Measurements from ENCODE around the gene SLC16A11.
"Not testable (repeated sequence)": the region's sequence is repeated elsewhere in the genome, so short reads cannot be mapped to it uniquely, and the experiment has no call there.

The SLC16A11 gene

GRCh38 chr17:7005716-7006115, 38.2 kb downstream of the SLC16A11 start:
- no peak for DNase-seq (ENCODE audit: low read depth)

- DNase-seq (ENCODE audit: low read depth) = no peak
Measured at GRCh38 chr17:7004398-7005253, 39.3 kb downstream of the SLC16A11 start.

GRCh38 chr17:7003745-7004144, 40.1 kb downstream of the SLC16A11 start:
- DNase-seq (ENCODE audit: low read depth) = no peak

DNA sequence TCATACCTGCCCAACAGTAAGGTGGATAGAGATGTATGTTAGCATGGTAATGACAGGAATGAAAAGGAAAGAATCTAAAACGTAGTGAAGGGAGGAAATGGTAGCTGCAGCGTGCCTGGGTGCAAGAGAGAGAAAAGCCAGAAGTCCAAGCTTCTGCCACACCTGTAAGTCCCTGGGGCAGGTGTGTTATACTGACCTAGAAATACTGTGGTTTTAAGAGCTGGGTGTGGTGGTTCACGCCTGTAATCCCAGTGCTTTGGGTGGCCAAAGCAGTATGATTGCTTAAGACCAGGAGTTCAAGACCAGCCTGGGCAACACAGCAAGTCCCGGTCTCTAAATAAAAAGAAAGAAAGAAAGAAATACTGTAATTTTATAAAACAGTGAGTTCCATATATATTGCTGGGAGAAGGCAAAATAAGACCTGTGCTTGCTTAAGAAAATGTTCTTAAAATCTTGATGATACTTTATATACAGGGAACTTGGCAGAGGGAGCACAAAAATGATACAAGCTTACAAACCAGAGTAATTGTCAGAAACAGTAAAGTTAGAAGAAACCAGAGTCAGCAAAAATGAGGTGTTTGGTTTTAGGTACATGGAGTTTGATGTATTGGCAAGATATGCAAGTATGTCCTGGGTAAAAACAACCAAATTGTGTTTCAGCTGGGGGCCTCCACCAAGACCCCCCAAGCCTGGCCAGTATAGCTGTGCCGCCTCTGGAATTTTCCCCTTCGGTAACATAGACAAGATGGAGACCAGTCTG, 41.4 kb downstream of the SLC16A11 start:
- DNase-seq (ENCODE audit: low read depth) = no peak

DNA sequence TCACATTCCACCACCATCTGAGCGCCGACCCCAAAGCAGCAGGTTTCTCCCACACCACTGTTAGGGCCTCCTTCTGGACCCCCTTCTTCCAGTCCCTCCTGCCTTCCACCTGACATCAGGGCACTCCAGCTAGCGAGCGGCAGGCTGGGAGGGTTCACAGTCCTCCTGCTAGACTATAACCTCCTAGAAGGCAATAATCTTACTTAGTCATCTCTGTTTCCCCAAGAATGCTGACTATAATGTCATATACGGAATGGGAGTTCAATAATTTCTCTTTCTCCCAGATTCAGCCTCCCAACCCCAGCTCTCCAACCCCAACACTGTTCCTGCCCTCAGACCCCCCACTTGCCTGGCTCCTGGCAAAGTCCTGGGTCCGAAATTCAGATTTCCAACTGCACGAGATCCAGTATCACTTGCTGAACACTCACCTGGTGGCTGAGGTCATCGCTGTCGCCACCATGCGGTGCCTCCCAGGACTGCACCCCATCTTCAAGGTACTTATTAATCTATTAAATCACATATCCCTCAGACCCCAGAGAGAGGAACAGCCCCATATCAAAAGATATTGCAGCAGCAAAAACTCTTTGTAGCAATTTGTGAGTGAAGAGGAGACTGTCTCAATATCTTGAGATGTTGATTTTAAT, 42.5 kb downstream of the SLC16A11 start:
- no peak for DNase-seq (ENCODE audit: low read depth)

DNA sequence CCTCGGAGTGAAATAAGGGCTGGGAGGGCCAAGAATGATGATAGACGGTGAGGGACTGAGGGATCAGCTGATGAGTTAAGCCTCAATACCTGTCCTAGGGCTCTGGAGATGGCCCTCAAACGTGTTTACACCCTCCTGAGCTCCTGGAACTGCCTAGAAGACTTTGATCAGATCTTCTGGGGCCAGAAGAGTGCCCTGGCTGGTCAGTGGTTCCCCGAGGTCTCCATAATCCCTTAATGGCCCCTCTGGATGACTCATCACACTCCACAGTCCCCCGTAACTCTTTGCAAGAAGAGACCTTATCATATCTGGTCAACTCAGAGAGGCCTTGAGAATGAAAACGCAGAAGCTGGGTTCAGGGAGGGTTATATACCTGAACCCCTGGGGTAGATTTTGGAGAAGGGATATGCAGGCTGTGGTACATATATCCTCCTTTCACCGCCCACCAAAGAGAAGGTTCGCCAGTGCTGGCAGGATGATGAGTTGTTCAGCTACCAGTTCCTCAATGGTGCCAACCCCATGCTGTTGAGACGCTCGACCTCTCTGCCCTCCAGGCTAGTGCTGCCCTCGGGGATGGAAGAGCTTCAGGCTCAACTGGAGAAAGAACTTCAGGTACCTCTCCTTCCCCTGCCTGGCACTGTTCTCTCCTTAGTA, 44.9 kb downstream of the SLC16A11 start:
- DNase-seq (ENCODE audit: low read depth) = no peak

GRCh38 chr17:6997171-6997570, 46.7 kb downstream of the SLC16A11 start:
- no peak for DNase-seq (ENCODE audit: low read depth)

- DNase-seq (ENCODE audit: low read depth) = no peak
Measured at GRCh38 chr17:6996256-6997011, 47.5 kb downstream of the SLC16A11 start.

GRCh38 chr17:6995500-6996255, 48.2 kb downstream of the SLC16A11 start, which contains the start of gene ALOX12:
Gene ALOX12 (plus strand): TSS chr17:6996049. CDS start chr17:6996118, 69 bp downstream.
- DNase-seq (ENCODE audit: low read depth) = no peak

- DNase-seq (ENCODE audit: low read depth) = no peak
Measured at GRCh38 chr17:6994666-6995256, 49.1 kb downstream of the SLC16A11 start.

- DNase-seq (ENCODE audit: low read depth) = no peak
Measured at GRCh38 chr17:6994118-6994598, 49.7 kb downstream of the SLC16A11 start.

- DNase-seq (ENCODE audit: low read depth) = not testable (repeated sequence)
Measured at GRCh38 chr17:6993613-6994056, 50.3 kb downstream of the SLC16A11 start.
